Measurements from ENCODE around the gene NPHP4.

Gene NPHP4

GRCh38 chr1:5948681-5949005 lies 43.6 kb downstream of the NPHP4 start:
- DNase-seq = no peak

GRCh38 chr1:5947978-5948680 lies 44.1 kb downstream of the NPHP4 start:
- no peak for DNase-seq

GRCh38 chr1:5947071-5947821 lies 45.0 kb downstream of the NPHP4 start:
- no peak for DNase-seq

GRCh38 chr1:5945445-5945844 lies 46.8 kb downstream of the NPHP4 start:
- DNase-seq = no peak

GRCh38 chr1:5944843-5945167 lies 47.4 kb downstream of the NPHP4 start:
- DNase-seq = no peak

GRCh38 chr1:5944154-5944842 lies 47.9 kb downstream of the NPHP4 start:
- no peak for DNase-seq

- DNase-seq = no peak
Measured at GRCh38 chr1:5943343-5944124, 48.7 kb downstream of the NPHP4 start.

GRCh38 chr1:5941671-5942070 lies 50.6 kb downstream of the NPHP4 start:
- no peak for DNase-seq

GRCh38 chr1:5940723-5941407 lies 51.4 kb downstream of the NPHP4 start:
- DNase-seq = no peak

GRCh38 chr1:5939271-5940170 lies 52.7 kb downstream of the NPHP4 start:
- DNase-seq = no peak

- no peak for DNase-seq
Measured at GRCh38 chr1:5938101-5938646, 54.1 kb downstream of the NPHP4 start.

GRCh38 chr1:5937373-5937857 lies 54.8 kb downstream of the NPHP4 start:
- DNase-seq = no peak

- DNase-seq = no peak
Measured at GRCh38 chr1:5936621-5937372, 55.4 kb downstream of the NPHP4 start.

GRCh38 chr1:5936126-5936525 lies 56.1 kb downstream of the NPHP4 start:
- no peak for DNase-seq

- DNase-seq = no peak
Measured at GRCh38 chr1:5935026-5935425, 57.2 kb downstream of the NPHP4 start.

GRCh38 chr1:5934058-5934884 lies 58.0 kb downstream of the NPHP4 start:
- no peak for DNase-seq

- no peak for DNase-seq
Measured at GRCh38 chr1:5933676-5934057, 58.6 kb downstream of the NPHP4 start.

- no peak for DNase-seq
Measured at GRCh38 chr1:5933050-5933449, 59.2 kb downstream of the NPHP4 start.

- no peak for DNase-seq
Measured at GRCh38 chr1:5928714-5929400, 63.4 kb downstream of the NPHP4 start.

Measured in activated CD8-positive, alpha-beta memory T cell treated with anti-CD3 and anti-CD28 coated beads, Interleukin-2, amount 50 U/mL, for 4 hours (primary cell).